Measurements from ENCODE around the gene DBP.
A peak's percentile ranks its signal among the peaks of the same experiment; 100 is the strongest.
"Not testable (repeated sequence)": the region's sequence is repeated elsewhere in the genome, so short reads cannot be mapped to it uniquely, and the experiment has no call there.

The DBP gene

DNA sequence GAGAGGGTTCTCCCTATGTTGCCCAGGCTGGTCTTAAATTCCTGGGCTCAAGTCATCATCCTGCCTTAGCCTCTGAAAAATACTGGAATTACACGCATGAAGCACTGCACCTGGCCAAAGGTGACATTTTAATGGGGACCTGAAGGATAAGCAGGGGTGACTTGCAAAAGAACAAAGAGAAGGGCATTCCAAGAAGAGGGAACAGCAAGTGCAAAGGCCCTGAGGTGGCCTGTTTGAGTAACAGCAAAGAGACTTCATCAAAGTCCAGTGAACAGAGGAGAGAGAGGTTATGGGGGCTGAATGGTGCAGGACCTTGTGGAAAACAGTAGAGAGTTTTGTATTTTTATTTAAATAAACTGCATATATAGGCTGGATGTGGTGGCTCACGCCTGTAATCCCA is 4.7 kb upstream of the DBP start:
- no peak for DNase-seq (ENCODE audit: low read depth in 2 of 2, low spot score in 1 of 2)

DNA sequence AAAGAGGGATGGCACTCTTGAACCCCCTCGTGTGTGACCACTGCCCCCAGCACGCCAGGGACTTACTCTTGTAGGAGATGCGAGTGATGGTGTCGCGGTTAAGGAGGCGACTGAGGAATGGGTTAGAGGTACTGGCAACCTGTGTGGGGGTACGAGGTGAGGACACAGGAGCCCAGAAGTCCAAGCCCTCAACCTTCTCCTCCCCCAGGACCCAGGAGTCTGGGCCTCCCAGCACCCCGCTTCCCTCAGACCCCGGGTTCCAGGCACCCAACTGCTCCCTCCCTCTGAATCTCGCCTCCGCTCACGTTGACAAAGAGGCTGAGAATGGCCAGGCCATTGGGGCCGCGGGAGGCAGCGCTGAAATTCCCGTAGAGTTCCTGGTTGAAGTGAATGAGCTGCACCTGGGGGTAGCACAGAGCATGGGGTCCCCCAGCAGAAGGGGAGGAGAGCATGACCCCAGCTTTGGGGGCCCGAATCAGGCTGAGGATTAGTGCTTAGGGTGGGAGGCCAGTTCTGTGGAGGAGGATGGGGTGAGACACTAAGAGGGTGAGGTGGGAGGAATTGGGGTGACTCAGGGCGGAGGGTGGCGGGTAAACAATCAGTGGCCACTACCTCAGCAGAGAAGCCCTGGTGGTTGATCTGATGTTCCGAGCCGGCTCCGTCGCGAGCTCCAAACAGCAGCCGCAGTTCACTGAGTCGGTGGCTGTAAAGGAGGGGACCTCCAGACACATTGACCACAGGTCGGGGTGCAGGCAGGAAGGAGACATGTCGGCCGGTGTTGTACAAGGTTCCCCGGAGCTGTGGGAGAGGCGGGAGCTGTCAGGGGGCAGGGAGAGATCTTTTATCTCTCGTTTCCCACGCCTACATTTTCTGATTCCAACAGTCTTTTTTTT is 2.5 kb upstream of the DBP start:
- no peak for DNase-seq (ENCODE audit: low read depth in 2 of 2, low spot score in 1 of 2)

DNA sequence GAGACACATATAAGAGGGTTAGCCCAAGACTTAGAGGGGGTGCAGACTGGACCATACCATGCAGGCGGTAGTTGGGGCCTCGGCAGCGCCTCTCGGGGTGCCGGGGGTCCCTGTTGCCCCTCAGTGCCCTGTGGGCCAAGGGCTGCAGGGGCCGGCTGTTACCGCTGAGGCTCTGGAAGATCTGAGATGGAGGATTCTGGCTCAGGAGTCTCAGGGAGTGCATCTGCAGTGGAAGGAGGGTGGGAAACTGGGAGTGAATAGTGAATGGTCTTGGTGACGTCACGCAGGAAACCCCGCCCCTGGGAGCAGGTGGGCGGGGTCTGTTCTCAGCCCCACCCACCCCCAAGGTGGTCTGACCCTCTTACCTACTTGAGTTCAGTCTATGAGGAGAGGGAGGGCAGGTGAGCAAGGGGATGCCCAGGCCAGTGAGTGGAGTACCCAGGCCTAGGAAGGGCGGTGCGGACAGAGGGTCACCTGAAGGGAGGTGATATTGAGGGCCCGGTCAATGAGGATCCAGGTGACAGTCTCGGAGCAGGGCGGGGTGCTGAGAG is 1.7 kb upstream of the DBP start:
- no peak for DNase-seq (ENCODE audit: low read depth in 2 of 2, low spot score in 1 of 2)

DNA sequence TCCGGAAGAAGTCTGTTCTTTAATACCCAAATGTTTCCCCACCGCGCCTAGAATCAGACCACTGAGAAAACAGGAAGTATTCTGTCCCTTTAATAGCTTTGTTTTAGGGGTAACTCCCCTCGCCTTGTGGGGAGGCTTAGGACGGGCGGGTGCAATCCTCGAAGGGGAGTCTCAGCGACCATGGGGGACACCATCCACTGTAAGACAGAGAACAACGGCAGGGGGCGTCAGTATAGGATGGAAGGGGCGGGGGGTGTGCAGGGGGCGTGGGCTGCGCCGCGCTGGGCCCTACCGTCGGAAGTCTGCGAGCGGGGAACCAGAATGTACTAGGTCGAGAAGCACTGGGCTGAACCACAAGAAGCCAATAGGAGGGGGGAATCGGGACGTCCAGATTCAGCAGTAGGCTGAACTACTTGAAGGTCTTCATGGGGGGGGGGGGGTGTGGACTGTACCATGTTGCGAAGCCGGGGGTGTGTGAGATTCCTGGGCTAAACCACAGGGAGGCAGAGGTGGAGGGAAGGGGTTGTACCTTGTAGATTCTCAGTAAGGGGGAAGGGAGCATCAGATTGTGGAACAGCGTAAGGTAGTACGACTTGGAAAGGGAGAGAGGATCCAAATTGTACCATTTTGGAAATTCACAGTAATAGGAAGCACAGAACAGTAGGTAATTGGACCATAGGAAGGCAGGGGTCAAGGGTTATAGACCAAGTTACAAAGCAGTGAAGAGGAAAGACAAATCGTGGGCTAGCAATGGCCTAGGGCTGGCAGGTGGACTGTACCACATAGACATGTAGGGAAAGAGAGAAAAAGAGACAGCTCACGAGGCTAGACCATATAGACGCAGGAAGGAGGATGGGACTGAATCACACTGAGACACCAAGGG is 1.0 kb upstream of the DBP start:
- DNase-seq (ENCODE audit: low read depth in 2 of 2, low spot score in 1 of 2): peak; percentile 46 to 65

DNA sequence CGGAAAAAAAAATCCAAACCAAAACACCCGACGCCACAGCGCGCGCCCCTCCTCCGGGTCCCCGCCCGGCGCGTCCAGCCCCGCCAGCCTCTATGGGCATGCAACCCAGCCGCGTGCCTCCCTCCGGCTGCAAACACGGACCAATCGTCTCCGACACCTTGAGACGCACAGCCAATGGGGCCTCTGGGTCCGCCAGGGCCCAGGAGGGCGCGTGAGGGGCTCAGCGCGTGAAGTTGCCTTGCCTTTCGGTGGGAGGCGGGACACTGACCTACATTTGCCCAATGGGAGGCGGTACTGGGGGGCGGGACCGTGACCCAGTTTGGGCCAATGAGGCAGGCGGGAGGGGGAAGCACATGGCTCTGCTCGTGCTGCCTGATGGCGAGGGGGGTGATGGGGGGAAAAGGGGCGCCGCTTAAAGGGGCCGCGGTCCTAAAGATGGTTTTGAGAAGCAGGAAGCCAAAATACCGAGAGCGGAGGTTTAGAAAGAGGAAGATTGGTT is 319 bp upstream of the DBP start:
- DNase-seq (ENCODE audit: low read depth in 2 of 2, low spot score in 1 of 2): peak; percentile 99

DNA sequence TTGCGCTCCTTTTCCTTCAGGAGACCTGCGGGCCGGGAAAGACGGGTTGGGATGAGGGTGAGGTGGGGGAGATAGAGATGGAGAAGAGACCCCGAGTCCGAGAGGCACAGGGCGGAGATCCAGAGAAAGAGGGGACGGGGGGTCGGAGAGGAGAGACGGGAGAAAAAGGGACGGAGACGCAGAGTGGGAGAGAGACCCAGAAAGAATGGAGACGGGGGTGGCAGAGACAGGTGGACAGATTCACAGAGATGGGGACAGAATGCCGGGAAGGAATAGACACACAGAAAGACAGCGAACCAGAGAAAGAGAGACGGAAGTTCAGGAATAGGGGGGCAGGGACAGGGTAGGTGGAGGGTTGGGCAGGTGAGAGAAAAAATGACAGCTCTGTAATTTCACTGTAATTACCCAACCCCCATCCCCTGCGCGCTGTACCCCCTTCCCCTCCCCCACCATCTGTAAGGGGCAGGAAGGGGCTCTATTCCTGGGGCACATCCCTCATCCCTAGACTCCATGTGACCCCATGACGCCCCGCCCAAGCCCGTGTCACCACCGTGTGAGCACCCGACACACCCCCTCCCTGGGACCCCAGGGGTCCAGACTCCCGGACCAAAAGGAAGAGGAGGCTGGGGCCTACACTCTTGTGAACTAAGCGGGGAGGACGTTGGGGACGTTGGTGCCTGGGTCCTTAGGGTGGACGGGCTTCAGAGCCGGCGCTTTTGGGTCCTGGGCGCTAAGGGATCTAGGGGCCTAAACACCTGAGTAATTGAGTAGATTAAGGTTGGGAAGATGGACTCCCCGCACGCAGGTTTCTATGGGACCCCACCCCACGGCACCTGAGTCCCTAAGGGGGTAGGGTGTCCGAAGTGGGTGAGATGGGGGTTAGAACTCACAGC is 967 bp downstream of the DBP start:
- no peak for DNase-seq (ENCODE audit: low read depth in 2 of 2, low spot score in 1 of 2)

DNA sequence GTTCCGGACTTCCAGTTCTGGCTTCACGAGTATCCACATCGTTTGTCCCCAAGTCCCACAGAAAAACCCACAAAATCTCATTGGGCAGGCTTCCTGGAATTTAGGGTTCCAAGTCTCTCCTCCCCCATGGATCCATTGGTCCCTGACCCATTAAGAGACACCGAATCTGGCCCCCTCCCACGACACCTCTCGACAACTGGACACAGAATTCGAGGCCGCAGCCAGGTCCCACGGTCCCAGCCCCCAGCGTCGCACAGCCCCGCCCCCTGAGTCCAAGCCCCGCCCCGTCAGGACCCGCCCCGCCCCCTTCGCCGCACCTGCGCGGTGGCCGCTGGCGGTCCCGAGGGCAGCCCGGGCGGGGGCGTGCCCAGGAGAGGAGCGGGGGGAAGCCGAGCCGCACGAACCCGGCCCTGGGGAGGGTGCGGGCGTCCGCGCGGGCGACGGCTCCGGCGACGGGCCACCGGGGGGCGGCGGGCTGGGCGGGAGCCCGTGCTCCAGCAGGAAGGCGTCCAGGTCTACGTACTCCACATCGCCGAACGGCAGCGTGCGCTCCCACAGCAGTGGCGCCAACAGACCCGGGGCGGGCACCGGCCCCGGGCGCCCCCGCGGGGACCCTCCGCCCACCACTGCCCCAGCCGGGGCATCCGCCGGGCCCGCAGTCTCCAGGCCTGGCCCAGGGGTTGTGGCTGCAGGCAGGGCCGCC is 1.8 kb downstream of the DBP start:
- peak in 1 of 2 donors; percentile 50 for DNase-seq (ENCODE audit: low read depth in 2 of 2, low spot score in 1 of 2)

DNA sequence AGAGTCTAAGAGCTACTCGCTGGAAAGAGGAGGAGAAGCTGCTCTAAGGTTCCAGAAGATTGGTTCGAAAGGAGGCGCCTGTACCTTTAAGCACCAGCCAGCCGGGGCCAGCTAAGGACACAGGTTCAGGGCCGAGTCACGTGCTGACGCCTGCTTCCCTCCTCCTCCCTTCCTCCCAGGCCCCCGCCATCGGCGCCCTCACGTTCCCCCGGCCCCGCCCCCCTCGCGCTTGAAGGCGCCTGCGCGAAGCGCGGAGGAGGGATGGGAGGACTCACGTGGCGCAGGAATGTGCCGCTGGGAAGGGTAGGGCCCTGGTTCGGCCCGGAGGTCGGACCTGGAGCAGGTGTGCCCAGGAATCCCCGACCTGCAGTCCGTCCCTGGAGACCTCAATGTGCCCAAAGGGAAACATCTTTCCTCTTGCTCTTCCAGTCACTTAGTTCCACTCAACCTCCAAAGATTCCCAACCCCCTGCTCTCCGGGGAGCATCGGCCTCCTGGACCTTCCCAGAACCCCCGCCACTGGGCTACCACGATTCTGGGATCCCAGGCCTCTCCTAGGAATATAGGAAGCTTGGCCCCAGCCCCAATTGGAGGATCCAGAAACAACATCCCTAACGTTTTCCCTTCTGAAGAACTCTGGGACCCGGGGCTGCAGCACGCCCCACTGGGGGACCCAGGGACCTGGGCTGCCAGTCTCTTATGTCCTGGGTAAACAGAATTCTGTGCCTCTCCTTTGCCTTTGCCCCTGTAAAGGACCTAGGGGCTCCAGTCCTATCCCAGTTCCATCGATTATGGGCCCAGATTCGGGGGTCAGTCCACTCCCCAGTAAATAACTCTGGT is 2.5 kb downstream of the DBP start:
- DNase-seq (ENCODE audit: low read depth in 2 of 2, low spot score in 1 of 2): peak; percentile 82 to 85

DNA sequence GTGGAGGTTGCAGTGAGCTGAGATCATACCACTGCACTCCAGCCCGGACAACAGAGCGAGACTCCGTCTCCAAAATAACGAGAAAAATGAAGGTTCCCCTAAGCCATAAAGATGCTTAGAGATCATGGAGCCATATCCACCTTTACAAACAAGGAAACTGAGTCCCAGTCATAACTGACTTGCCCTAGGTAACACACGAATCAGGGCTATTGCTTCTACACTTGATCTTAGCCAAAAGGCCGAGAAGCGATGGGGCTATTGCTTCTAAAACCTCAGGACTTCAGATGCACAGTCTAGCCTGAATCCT is 3.2 kb downstream of the DBP start:
- no peak for DNase-seq (ENCODE audit: low read depth in 2 of 2, low spot score in 1 of 2)

DNA sequence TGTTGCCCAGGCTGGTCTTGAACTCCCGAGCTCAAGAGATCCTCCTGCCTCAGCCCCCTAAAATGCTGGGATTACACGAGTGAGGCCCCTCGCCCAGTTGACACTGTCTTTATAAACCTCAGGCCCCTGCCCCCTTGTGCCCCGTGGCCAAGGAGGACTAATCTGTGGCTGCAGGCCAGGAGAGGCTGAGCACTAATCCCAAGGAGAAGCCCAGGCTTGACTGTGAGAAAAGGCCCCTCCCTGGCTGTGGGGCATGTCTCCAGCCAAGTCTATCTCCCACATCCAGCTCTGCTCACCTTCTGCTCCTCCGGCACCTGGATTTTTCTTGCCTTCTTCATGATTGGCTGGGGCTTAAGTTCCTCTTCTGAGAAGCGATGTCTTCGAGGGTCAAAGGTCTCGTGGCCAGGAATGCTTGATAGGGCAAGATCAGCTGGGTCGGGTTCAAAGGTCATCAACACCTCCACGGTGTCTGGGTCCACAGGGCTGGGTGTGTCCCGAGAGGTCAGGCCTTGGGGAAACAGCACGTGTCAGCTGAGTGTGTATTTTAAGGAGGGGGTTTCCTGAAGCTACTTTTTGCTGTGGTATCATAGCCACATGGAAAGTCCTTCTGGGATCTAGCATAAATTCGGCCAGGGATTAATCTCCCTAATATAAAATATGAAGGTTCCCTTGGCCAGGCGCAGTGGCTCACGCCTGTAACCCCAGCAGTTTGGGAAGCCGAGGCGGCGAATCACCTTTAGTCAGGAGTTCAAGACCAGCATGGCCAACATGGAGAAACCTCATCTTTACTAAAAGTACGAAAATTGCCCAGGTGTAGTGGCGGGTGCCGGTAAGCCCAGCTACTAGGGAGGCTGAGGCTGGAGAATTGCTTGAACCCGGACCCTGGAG is 3.8 kb downstream of the DBP start:
- no peak for DNase-seq (ENCODE audit: low read depth in 2 of 2, low spot score in 1 of 2)

DNA sequence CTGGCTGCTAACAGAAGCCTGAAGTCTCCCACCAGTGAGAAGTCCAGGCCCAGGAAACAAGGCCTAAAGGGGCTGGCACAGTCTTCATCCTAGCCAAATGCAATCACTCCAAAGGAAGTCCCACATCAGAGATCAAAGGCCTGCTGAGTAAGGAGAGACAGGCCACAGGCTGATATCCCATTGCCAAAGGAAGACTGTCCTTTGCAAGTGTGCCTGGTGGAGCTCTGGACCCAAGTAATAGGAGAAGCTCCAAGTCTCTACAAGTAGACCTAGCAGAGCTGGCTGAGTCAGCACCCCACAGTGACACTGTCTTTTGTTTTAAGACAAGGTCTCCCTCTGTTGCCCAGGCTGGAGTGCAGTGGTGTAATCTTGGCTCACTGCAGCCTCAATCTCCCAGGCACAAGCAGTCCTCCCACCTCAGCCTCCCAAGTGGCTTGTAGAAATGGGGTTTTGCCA is 4.5 kb downstream of the DBP start:
- DNase-seq (ENCODE audit: low read depth in 2 of 2, low spot score in 1 of 2): no peak

DNA sequence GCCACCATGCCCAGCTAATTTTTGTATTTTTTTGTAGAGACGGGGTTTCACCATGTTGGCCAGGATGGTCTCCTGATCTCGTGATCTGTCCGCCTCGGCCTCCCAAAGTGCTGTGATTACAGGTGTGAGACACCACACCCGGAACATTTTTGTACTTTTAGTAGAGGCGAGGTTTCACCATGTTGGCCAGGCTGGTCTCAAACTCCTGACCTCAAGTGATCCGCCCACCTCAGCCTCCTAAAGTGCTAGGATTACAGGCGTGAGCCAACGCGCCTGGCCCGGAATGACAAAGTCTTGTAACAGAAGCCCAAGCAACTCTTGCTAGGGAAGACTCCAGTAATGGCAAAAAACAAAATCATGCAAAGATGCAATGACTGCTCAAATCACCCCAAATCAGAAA is 4.9 kb downstream of the DBP start:
- not testable (repeated sequence) for DNase-seq (ENCODE audit: low read depth in 2 of 2, low spot score in 1 of 2)

DNA sequence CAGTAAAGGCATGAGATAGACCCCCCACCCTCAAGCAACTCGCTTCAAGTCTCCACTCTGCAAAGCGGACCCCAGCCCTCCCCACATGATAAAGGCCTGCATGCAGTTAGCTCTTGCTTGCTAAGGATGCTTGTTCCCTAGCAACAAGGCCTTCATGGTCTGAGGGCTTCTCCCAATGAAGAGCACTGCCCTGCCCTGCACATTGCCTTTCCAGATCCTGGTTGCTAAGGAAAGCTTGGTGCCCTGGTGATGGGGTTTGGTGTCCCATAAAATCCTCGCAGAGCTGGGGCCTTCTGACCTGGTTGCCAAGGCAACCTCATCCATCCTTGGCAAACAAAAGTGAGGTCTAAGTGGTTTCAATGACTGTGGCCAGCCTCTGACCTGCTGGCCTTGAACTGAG is 6.0 kb downstream of the DBP start:
- DNase-seq (ENCODE audit: low read depth in 2 of 2, low spot score in 1 of 2): no peak

DNA sequence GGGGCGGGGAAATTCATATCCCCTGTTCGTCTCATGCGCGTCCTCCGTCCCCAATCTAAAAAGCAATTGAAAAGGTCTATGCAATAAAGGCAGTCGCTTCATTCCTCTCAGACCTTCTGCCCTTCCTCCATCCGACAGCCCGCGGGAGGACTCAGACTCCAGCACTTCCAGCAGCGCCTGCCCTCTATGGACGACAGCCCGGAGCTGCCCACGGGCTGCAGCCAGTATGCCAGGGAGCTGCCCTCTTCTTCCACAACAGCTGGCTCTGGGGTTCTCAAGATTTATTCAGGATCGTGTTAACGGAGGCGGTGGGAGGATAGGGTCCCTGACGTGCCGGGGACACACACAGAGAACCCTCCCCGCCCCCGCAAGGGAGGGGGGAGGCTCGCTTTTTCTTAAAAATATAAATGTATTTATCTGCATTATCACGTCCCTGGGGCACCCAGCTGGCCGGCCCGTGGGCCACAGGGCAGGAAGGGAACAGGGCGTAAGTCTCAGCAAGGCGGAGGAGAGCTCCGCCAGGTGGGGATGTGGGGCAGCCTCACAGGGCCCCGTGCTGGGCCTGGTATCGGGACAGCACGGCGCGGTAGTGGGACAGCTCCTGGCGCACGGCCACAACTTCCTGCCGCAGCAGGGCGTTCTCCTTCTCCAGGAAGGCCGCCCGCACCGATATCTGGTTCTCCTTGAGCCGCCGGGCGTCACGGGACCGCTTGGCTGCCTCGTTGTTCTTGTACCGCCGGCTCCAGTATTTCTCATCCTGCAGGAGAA is 6.7 kb downstream of the DBP start:
- DNase-seq (ENCODE audit: low read depth in 2 of 2, low spot score in 1 of 2): no peak

DNA sequence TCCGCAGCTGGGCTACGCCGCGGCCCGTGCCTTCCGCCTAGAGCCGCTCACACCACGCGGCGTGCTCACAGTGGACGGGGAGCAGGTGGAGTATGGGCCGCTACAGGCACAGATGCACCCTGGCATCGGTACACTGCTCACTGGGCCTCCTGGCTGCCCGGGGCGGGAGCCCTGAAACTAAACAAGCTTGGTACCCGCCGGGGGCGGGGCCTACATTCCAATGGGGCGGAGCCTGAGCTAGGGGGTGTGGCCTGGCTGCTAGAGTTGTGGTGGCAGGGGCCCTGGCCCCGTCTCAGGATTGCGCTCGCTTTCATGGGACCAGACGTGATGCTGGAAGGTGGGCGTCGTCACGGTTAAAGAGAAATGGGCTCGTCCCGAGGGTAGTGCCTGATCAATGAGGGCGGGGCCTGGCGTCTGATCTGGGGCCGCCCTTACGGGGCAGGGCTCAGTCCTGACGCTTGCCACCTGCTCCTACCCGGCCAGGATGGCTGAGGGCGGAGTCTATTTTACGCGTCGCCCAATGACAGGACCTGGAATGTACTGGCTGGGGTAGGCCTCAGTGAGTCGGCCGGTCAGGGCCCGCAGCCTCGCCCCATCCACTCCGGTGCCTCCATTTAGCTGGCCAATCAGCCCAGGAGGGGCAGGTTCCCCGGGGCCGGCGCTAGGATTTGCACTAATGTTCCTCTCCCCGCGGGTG is 7.4 kb downstream of the DBP start:
- DNase-seq (ENCODE audit: low read depth in 2 of 2, low spot score in 1 of 2): no peak

DNA sequence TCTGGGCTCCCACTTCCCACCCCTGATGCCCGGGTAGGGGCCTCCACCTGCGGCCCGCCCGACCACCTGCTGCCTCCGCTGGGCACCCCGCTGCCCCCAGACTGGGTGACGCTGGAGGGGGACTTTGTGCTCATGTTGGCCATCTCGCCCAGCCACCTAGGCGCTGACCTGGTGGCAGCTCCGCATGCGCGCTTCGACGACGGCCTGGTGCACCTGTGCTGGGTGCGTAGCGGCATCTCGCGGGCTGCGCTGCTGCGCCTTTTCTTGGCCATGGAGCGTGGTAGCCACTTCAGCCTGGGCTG is 7.9 kb downstream of the DBP start:
- DNase-seq (ENCODE audit: low read depth in 2 of 2, low spot score in 1 of 2): no peak

Measured in stimulated activated CD8-positive, alpha-beta memory T cell treated with anti-CD3 and anti-CD28 coated beads, Interleukin-4, amount 100 ng/mL, for 4 hours (primary cell).